Coronary artery (tissue), 2 donors: ENCODE data around the gene FBLN2.

ENCODE experiments used
- DNase-seq: peaks from one replicate; pipeline ENCODE4 v3.0.0-alpha.2; 2017; ENCODE audit warnings: low spot score
- H3K27ac ChIP-seq, 2 donors: fragments of 200-600 bp; sonication (generic); one replicate each; pipeline ENCODE4 v1.5.1; 2016 to 2019
- H3K4me3 ChIP-seq: fragments of 200-600 bp; sonication (generic); 2 replicates; pipeline ENCODE4 v1.5.1; 2016; ENCODE audit warnings: mild to moderate bottlenecking, moderate library complexity
- TF ChIP-seq, protein P1 (sequence below): fragments of 200-600 bp; sonication (generic); IDR thresholded peaks from one replicate; pipeline ENCODE4 v1.5.1; 2019; ENCODE audit warnings: antibody characterized with exemption

Gene FBLN2

DNA sequence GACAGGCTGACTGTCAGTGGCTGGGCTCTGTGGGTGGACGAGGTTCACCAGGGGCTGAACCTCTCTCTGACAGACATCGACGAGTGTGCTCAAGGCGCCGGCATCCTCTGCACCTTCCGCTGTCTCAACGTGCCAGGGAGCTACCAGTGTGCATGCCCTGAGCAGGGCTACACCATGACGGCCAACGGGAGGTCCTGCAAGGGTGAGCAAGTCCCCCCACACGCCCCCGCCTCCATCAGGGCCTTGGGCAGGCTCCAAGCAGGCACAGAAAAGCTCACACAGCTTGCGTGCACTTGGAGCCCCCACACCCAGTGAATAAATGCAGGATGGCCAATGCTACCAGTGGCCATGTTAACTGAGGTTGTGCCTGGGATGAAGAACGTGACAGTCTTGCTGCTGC is 82.3 kb downstream of the FBLN2 start:
- DNase-seq = no peak
- TF ChIP-seq, protein P1, sequence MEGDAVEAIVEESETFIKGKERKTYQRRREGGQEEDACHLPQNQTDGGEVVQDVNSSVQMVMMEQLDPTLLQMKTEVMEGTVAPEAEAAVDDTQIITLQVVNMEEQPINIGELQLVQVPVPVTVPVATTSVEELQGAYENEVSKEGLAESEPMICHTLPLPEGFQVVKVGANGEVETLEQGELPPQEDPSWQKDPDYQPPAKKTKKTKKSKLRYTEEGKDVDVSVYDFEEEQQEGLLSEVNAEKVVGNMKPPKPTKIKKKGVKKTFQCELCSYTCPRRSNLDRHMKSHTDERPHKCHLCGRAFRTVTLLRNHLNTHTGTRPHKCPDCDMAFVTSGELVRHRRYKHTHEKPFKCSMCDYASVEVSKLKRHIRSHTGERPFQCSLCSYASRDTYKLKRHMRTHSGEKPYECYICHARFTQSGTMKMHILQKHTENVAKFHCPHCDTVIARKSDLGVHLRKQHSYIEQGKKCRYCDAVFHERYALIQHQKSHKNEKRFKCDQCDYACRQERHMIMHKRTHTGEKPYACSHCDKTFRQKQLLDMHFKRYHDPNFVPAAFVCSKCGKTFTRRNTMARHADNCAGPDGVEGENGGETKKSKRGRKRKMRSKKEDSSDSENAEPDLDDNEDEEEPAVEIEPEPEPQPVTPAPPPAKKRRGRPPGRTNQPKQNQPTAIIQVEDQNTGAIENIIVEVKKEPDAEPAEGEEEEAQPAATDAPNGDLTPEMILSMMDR = no peak
- no peak overlapping the region for H3K27ac ChIP-seq
- H3K4me3 ChIP-seq = no peak overlapping the region

DNA sequence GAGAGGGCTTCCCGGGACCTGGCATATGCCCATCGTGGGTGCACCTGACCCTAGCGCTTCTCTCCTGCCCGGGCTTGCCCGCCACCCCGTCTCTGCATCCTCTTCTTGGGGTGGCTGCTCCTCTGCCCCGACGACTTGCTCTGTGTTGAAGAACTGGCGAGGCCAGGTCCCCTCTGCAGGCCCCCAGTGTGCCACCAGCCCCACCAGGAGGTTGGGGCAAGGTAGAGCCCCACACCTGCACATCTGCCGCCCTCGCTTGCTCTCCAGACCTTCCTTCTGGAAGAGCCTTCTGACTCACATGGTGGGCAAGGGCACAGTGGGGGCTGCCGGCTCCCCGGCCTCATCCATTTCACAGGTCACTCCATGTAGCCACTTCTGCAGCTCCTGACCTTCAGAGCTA is 84.3 kb downstream of the FBLN2 start:
- H3K27ac ChIP-seq = no peak overlapping the region
- TF ChIP-seq, protein P1 = no peak
- no peak for DNase-seq
- no peak overlapping the region for H3K4me3 ChIP-seq

DNA sequence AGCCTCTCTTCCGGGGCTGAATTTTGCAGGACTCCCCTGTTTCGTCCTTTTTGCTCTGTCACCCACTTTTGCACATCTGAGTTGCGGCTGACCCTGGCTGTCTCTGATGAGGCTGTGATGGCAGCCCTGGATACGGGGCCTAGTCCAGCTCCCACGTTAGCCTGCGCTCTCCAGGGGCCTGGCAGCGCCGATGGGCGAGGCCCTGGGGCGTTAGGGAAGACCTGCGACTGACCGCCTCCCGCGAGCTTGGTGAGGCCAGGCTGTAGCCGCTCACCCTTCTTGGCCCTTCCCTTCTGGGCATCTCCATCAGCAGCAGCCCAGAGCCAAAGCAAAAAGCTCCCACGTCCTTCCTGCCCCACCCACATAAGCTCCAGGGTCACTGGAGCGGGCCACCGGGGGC is 85.2 kb downstream of the FBLN2 start:
- Histone ChIP-seq H3K27ac (no peak overlapping the region), H3K4me3 (no peak overlapping the region)
- DNase-seq = no peak
- TF ChIP-seq, protein P1 = no peak

DNA sequence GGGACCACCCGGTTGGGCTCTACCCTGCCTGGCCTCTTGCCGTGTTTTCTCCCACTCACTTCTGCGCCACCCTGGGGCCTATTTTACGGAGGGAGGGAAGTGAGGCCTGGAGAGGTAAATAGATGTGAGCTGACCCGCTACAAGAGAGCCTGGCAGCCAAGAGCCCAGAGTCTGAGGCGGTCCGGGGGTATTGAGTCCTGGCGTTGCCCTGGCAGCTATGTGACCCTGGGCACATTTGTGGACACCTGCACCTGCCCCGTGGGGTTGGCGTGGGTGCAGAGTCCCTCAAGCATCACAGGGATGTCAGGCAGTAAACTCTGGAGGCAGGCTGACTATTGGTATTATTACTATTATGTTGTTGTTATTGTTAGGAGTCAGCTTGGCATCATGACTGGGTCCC is 85.7 kb downstream of the FBLN2 start:
- no peak overlapping the region for H3K4me3 ChIP-seq
- TF ChIP-seq, protein P1 = no peak
- no peak for DNase-seq
- H3K27ac ChIP-seq = no peak overlapping the region

DNA sequence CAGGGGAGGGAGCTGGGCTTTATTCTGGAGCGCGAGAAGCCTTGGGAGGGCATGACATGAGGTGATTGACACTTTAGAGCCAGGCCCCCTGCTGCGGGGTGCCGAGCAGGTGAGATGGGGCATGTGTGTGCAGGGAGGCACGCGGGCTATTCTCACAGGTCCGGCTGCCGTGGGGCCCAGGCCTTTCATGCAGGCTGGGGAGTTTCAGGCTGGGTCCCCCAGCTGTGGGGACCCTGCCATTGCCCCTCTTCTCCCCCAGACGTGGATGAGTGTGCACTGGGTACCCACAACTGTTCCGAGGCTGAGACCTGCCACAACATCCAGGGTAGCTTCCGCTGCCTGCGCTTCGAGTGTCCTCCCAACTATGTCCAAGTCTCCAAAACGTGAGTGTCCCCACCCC is 87.3 kb downstream of the FBLN2 start:
- H3K4me3 ChIP-seq = no peak overlapping the region
- H3K27ac ChIP-seq = no peak overlapping the region
- TF ChIP-seq, protein P1 = no peak
- no peak for DNase-seq

DNA sequence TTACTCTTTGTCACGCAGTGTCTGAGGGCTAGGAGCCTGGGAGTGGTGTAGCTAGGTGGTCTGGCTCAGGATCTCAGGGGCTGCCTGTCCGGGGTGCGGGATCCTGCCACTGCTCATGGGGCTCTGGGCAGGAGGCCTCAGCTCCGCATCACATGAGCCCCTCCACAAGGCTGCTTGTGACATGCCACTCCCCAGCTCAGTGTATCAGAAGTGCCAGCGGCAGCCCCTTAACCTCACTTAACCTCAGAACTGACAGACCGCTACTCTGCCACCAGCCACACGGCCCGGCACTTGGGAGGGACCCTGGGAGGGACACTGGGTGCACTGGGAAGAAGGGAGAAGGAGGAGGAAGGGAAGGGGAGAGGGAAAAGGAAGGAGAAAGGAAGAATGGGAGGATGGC is 87.9 kb downstream of the FBLN2 start:
- TF ChIP-seq, protein P1 = no peak
- H3K4me3 ChIP-seq = no peak overlapping the region
- no peak overlapping the region for H3K27ac ChIP-seq
- DNase-seq = no peak

DNA sequence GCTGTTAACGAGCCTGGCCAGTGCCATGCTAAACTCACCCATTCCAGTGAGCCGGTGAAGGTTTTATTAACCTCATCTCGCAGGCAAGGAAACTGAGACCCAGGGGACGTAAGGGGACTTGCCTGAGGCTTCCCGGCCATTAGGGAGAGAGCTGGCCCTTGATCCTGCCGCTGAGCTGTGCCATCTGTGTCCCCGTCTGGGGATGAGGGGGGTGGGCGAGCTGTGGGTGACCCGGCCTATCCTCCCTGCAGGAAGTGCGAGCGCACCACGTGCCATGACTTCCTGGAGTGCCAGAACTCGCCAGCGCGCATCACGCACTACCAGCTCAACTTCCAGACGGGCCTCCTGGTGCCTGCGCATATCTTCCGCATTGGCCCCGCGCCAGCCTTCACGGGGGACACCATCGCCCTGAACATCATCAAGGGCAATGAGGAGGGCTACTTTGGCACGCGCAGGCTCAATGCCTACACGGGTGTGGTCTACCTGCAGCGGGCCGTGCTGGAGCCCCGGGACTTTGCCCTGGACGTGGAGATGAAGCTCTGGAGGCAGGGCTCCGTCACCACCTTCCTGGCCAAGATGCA is 88.5 kb downstream of the FBLN2 start:
- TF ChIP-seq, protein P1 = no peak
- H3K27ac ChIP-seq = no peak overlapping the region
- no peak overlapping the region for H3K4me3 ChIP-seq
- no peak for DNase-seq
